HepG2 (cell line): ENCODE measurements around the gene FILIP1. TPM values are rescaled to one million over a fixed set of nuclear protein-coding genes. Genes with fewer than 3 reads are reported as not detected.

Source experiments
- ATAC-seq: fragments of 200-7000 bp; cut with Tn5 transposase; 3 replicates; pipeline ENCODE4 v1.9.1; 2020; ENCODE audit warnings: mild to moderate bottlenecking, moderate library complexity
- BruUV-seq: library from RNA; stranded (reverse); fragments of 400-500 nt; replicated peaks from 2 replicates; lab custom pipeline; 2021; lab: Mats Ljungman, UMichigan
- CTCF ChIA-PET: fragments of 300-600 bp; formaldehyde crosslinking; extraction: SDS; loops from one replicate; lab custom pipeline; 2021; ENCODE audit warnings: low total read pairs, inconsistent platforms, low intra/inter-chr PET ratio; lab: Yijun Ruan, JAX
- POLR2A ChIA-PET: fragments of 350-600 bp; sonication (Branson Sonifier 250); formaldehyde crosslinking; loops from one replicate; lab custom pipeline; 2020; ENCODE audit warnings: antibody characterized with exemption, inconsistent platforms; lab: Yijun Ruan, JAX
- DNase-seq: peaks from one replicate; pipeline ENCODE4 v3.0.0-alpha.2; 2015; ENCODE audit warnings: low spot score
- FAIRE-seq: peaks from 3 replicates; lab custom pipeline; 2011; peaks lifted over from hg19 to GRCh38; lab: Jason Lieb, UNC
- H2AFZ ChIP-seq: one replicate; pipeline ENCODE4 v1.6.1; 2011; ENCODE audit warnings: low read length, inconsistent platforms
- H3K27ac ChIP-seq: fragments of 300-600 bp; 3 replicates; pipeline ENCODE4 v1.8.0; 2011; ENCODE audit warnings: mixed run types, mild to moderate bottlenecking, mixed read lengths, low read length, inconsistent platforms; ENCODE audit not compliant: insufficient read depth; ENCODE audit errors: extremely low read length
- H3K27me3 ChIP-seq, 2 experiments: fragments of 200-600 bp in 1 of 2; 2 replicates in 1 of 2; 3 replicates in 1 of 2; pipeline versions ENCODE4 v1.6.0 to v1.8.0; 2011; ENCODE audit warnings: low read length in 2 of 2, mild to moderate bottlenecking in 2 of 2, moderate library complexity in 2 of 2, inconsistent platforms in 1 of 2; ENCODE audit not compliant: insufficient read depth in 2 of 2, control insufficient read depth in 1 of 2
- H3K36me3 ChIP-seq, 2 experiments: fragments of 200-600 bp in 1 of 2; replicated peaks in 1 of 2; 2 replicates in 1 of 2; 3 replicates in 1 of 2; pipeline versions ENCODE4 v1.5.1 to v1.8.0; 2011; ENCODE audit warnings: low read length in 2 of 2, inconsistent platforms in 1 of 2; ENCODE audit not compliant: insufficient read depth in 2 of 2, control insufficient read depth in 1 of 2
- H3K4me1 ChIP-seq: 2 replicates; pipeline ENCODE4 v1.5.1; 2012; ENCODE audit warnings: low read length, inconsistent platforms; ENCODE audit not compliant: insufficient read depth
- H3K4me2 ChIP-seq: 2 replicates; pipeline ENCODE4 v1.6.0; 2011; ENCODE audit warnings: low read depth, low read length, inconsistent platforms
- H3K4me3 ChIP-seq, 3 experiments: fragments of 200-600 bp in 1 of 3; sonication (generic), shearing (Covaris generic) in 1 of 3; replicated peaks in 1 of 3; 2 replicates each; pipeline ENCODE4 v1.5.1; 2011 to 2016; ENCODE audit warnings: low read length in 3 of 3, inconsistent platforms in 2 of 3, low read depth in 2 of 3, mild to moderate bottlenecking in 2 of 3, control low read depth in 1 of 3, mixed read lengths in 1 of 3; ENCODE audit not compliant: insufficient read depth in 1 of 3
- H3K79me2 ChIP-seq: one replicate; pipeline ENCODE4 v1.6.1; 2011; ENCODE audit warnings: low read length, inconsistent platforms; ENCODE audit not compliant: insufficient read depth
- H3K9ac ChIP-seq: 2 replicates; pipeline ENCODE4 v1.6.0; 2011; ENCODE audit warnings: mild to moderate bottlenecking, low read depth, low read length, inconsistent platforms; ENCODE audit not compliant: insufficient read depth
- H3K9me3 ChIP-seq: 2 replicates; pipeline ENCODE4 v1.5.1; 2012; ENCODE audit warnings: mild to moderate bottlenecking, low read length
- H4K20me1 ChIP-seq: 2 replicates; pipeline ENCODE4 v1.6.0; 2011; ENCODE audit warnings: inconsistent platforms, mild to moderate bottlenecking, low read length, moderate library complexity; ENCODE audit not compliant: insufficient read depth
- ASH2L ChIP-seq: fragments of 300-600, 200-600 bp; sonication (generic); IDR thresholded peaks from 2 replicates; pipeline ENCODE4 v1.7.0; 2017; ENCODE audit warnings: low read depth, mild to moderate bottlenecking, moderate library complexity, mixed read lengths, low read length; ENCODE audit not compliant: insufficient read length
- CENPBD1 ChIP-seq: sonication (generic); formaldehyde crosslinking; IDR thresholded peaks from 2 replicates; pipeline ENCODE4 v1.8.0; 2022; ENCODE audit warnings: missing genetic modification reagents, low read depth, mild to moderate bottlenecking, borderline replicate concordance
- GATA4 ChIP-seq: sonication (generic); IDR thresholded peaks from 2 replicates; pipeline ENCODE4 v1.6.1; 2016; ENCODE audit warnings: antibody characterized with exemption, low read depth, borderline replicate concordance
- MED8 ChIP-seq: sonication (generic); formaldehyde crosslinking; IDR thresholded peaks from 2 replicates; pipeline ENCODE4 v1.8.1; 2023; ENCODE audit warnings: mild to moderate bottlenecking, missing genetic modification reagents; ENCODE audit not compliant: insufficient replicate concordance
- NFAT5 ChIP-seq: sonication (generic); formaldehyde crosslinking; IDR thresholded peaks from 2 replicates; pipeline ENCODE4 v1.4.0; 2020; ENCODE audit warnings: missing genetic modification reagents
- POLR2AphosphoS2 ChIP-seq: IDR thresholded peaks from 2 replicates; pipeline ENCODE4 v1.6.1; 2011; ENCODE audit warnings: low read depth, low read length, improper control_type of control experiment
- PRDM4 ChIP-seq: sonication (generic); formaldehyde crosslinking; IDR thresholded peaks from 2 replicates; pipeline ENCODE4 v1.9.0; 2021; ENCODE audit warnings: missing genetic modification reagents, borderline replicate concordance
- RAD51 ChIP-seq: fragments of 450-650 bp; IDR thresholded peaks from 2 replicates; pipeline ENCODE4 v1.6.1; 2016; ENCODE audit warnings: borderline replicate concordance
- ZNF678 ChIP-seq: sonication (generic); formaldehyde crosslinking; IDR thresholded peaks from 2 replicates; pipeline ENCODE4 v1.4.0; 2020; ENCODE audit warnings: mild to moderate bottlenecking, missing genetic modification reagents
- WGBS: methylation state at CpG from one replicate; pipeline ENCODE4 v1.1.6; 2017; ENCODE audit warnings: low lambda C conversion rate; 5-methylcytosine and 5-hydroxymethylcytosine counted together
- in situ Hi-C: cut with HindIII; loops from 2 replicates; pipeline ENCODE4 v1.10.0; 2017; ENCODE audit warnings: low pct_unique_long_range_greater_than_20kb; ENCODE audit not compliant: extremely low pct_ligation_motif_present
- intact Hi-C: fragments of 100-400 bp; cut with micrococcal nuclease; formaldehyde crosslinking; loops from one replicate; pipeline ENCODE4 v1.10.0; 2022; ENCODE audit not compliant: unreplicated experiment
- polyA plus RNA-seq, 8 experiments: library from polyadenylated mRNA; depleted of rRNA in 3 of 8; stranded (reverse) in 7 of 8; unstranded in 1 of 8; fragments of >200 nt; fragmentation: Illumina TruSeq in 4 of 8; extraction: Trizol in 4 of 8; gene quantifications; 2 replicates each; pipeline versions ENCODE4 v1.2.1 to v1.2.3, GENCODE V29; 2011 to 2016; ENCODE audit warnings: low read depth in 4 of 8, missing spikeins in 1 of 8, mixed read lengths in 1 of 8; ENCODE audit not compliant: insufficient read depth in 1 of 8
- total RNA-seq, 5 experiments: library from RNA; depleted of rRNA; stranded (reverse); fragments of >200 nt; fragmentation: Illumina TruSeq; extraction: Trizol; gene quantifications; 2 replicates each; pipeline ENCODE4 v1.2.3, GENCODE V29; 2016; ENCODE audit warnings: low read depth in 1 of 5
- TF ChIP-seq, protein P1 (sequence below): sonication (generic); formaldehyde crosslinking; IDR thresholded peaks from 2 replicates; pipeline ENCODE4 v1.4.0; 2020; ENCODE audit warnings: missing genetic modification reagents; ENCODE audit errors: not compliant biosample characterization
- TF ChIP-seq, protein P2 (sequence below): sonication (generic); formaldehyde crosslinking; IDR thresholded peaks from 2 replicates; pipeline ENCODE4 v1.5.0; 2020; ENCODE audit warnings: missing genetic modification reagents, mild to moderate bottlenecking, borderline replicate concordance

Gene FILIP1
- total and polyA plus RNA-seq, 2 of the 13 experiments (the other 11 are each of a cell fraction or from before 2014, with no cell fraction given), result not detected

DNA sequence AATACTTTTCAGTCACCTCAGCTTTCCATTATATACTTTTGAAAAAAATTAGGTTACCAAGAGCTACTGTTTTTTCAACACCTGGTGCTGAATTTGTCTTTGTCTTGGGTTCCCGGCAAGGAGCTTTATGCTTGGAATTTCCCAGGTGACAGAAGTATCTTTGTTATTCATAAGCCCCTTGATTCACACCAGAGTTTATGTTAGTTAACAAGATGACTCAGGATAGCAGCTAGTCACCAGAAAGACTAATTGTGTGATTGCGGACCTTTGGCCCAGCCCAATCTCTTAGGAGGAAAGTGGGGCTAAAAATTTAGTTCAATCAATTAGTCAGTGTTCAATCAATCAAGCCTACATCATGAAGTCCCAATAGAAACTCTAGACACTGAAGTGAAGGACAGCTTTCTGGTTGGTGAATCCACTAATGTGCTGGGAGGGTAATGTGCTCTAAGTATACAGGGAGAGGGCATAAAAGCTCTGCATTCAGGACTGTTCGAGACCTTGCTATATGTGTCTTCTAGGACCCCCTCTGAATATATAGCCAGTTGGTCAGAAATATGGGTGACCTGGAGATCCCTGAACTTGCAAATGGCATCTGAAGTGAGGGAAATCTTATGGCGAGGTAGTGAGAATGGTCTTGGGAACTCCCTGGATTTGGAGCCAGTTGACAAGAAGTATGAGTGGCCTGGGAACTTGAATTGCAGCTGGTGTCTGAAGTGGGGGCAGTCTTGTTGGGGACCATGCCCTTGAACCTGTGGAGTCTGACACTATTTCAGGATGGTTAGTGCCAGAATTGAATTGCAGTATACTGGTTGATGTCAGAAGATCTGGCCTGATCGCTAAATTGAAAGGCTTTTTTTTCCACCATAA lies 225.2 kb downstream of the FILIP1 start:
- H3K79me2 ChIP-seq, result peaks cover 48% of the 10 kb centered on the region
- no peak for FAIRE-seq
- H3K27ac ChIP-seq, result no peak overlapping the region
- no peaks in the 10 kb centered on the region for H3K9me3 ChIP-seq
- no TSS peak for BruUV-seq
- H3K4me3 ChIP-seq, result no peak overlapping the region
- no peaks in the 10 kb centered on the region for H3K27me3 ChIP-seq
- 93% methylated on average over 5 of the region's 5 CpGs for WGBS
- no peak for ATAC-seq
- POLR2A ChIA-PET, result interaction anchor here (0.6 to 1.6 kb wide), 3 partner anchors 16 to 1565 kb away, joined by 3 to 8 read pairs (median 4); partner anchors contain the start of genes COX7A2 and TMEM30A
- no peak for DNase-seq
- no peak overlapping the region for H3K4me2 ChIP-seq
- no peak overlapping the region for H2AFZ ChIP-seq
- CTCF ChIA-PET, result interaction anchor here (1.0 kb wide), 1 partner anchor 258 kb away, joined by 3 read pairs; no protein-coding TSS in a partner anchor
- peaks cover 3 to 29% of the 10 kb centered on the region in 2 experiments for H3K36me3 ChIP-seq
- intact Hi-C loops, result loop anchor here (5.0 kb wide), 1 partner anchor 99 kb away; no protein-coding TSS in a partner anchor
- peaks cover 8% of the 10 kb centered on the region; the same call in 1 of the 2 replicates for H3K4me1 ChIP-seq
- no peak overlapping the region for H3K9ac ChIP-seq
- H4K20me1 ChIP-seq, result no peaks in the 10 kb centered on the region
- in situ Hi-C loops, result no loop called here
- TF ChIP-seq RAD51 (no peak), PRDM4 (CRISPR knock-in tag) (no peak), CENPBD1 (CRISPR knock-in tag) (no peak), MED8 (CRISPR knock-in tag) (no peak), NFAT5 (CRISPR knock-in tag) (no peak), ZNF678 (CRISPR knock-in tag) (no peak), ASH2L (no peak), GATA4 (no peak), POLR2AphosphoS2 (no peak)
- TF ChIP-seq, protein P1, sequence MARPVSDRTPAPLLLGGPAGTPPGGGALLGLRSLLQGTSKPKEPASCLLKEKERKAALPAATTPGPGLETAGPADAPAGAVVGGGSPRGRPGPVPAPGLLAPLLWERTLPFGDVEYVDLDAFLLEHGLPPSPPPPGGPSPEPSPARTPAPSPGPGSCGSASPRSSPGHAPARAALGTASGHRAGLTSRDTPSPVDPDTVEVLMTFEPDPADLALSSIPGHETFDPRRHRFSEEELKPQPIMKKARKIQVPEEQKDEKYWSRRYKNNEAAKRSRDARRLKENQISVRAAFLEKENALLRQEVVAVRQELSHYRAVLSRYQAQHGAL (CRISPR knock-in tag), result no peak
- TF ChIP-seq, protein P2, sequence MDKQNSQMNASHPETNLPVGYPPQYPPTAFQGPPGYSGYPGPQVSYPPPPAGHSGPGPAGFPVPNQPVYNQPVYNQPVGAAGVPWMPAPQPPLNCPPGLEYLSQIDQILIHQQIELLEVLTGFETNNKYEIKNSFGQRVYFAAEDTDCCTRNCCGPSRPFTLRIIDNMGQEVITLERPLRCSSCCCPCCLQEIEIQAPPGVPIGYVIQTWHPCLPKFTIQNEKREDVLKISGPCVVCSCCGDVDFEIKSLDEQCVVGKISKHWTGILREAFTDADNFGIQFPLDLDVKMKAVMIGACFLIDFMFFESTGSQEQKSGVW (CRISPR knock-in tag), result no peak
